ENCODE measurements around the gene C10orf53. TPM values are rescaled to one million over a fixed set of nuclear protein-coding genes. Genes with fewer than 3 reads are reported as not detected.

C10orf53 gene
- total RNA-seq, 1 experiment from 2014 or later = not detected

GRCh38 chr10:49691588-49691987, 12.1 kb downstream of the C10orf53 start (continued):
- no peak for TF ChIP-seq ZNF425 (CRISPR knock-in tag; conservative IDR thresholded peaks at IDR 0.05)
- TF ChIP-seq CTCF (IDR thresholded peaks at IDR 0.05) = no peak
- TF ChIP-seq ERG (CRISPR knock-in tag; IDR thresholded peaks at IDR 0.05) = no peak
- TF ChIP-seq JAZF1 (CRISPR knock-in tag; IDR thresholded peaks at IDR 0.05) = no peak
- no peak for TF ChIP-seq TEAD4 (CRISPR knock-in tag; IDR thresholded peaks at IDR 0.05)
- TF ChIP-seq, protein P1, sequence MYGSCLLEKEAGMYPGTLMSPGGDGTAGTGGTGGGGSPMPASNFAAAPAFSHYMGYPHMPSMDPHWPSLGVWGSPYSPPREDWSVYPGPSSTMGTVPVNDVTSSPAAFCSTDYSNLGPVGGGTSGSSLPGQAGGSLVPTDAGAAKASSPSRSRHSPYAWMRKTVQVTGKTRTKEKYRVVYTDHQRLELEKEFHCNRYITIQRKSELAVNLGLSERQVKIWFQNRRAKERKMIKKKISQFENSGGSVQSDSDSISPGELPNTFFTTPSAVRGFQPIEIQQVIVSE (CRISPR knock-in tag; IDR thresholded peaks at IDR 0.05; ENCODE audit: borderline replicate concordance) = no peak

DNA sequence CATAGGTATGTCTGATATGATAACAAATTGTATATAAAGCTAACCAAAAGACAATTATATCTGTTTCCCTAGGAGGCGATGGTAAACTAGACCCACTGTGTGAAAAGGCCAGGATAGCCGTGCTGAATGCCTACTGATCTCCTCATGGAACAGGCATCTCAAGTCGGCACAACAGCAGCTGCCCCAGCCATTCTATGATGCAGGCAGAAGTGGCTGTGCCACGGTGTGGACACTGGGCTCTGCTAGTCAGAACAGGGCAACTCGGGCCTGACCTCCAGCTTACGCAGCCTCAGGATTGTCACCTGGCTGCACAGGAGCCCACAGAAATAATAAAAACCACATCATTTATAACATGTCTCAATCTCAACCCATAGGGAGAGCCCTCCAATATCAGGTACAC, 15.0 kb downstream of the C10orf53 start:
- peaks cover 6% of the 10 kb centered on the region; the same call in 1 of the 2 replicates for H3K36me3 Mint-ChIP-seq
- CTCF ChIA-PET = no interaction called here
- peaks cover 92% of the 10 kb centered on the region for H3K27me3 Mint-ChIP-seq (ENCODE audit: low read depth)
- no peak for TF ChIP-seq E2F4 (CRISPR knock-in tag; IDR thresholded peaks at IDR 0.05; ENCODE audit: borderline replicate concordance, low read depth)
- no peak for TF ChIP-seq NFYB (CRISPR knock-in tag; conservative IDR thresholded peaks at IDR 0.05; ENCODE audit: low read depth)
- no peak for TF ChIP-seq NR3C1 (CRISPR knock-in tag; conservative IDR thresholded peaks at IDR 0.05; ENCODE audit: low read depth)
- TF ChIP-seq, protein P2, sequence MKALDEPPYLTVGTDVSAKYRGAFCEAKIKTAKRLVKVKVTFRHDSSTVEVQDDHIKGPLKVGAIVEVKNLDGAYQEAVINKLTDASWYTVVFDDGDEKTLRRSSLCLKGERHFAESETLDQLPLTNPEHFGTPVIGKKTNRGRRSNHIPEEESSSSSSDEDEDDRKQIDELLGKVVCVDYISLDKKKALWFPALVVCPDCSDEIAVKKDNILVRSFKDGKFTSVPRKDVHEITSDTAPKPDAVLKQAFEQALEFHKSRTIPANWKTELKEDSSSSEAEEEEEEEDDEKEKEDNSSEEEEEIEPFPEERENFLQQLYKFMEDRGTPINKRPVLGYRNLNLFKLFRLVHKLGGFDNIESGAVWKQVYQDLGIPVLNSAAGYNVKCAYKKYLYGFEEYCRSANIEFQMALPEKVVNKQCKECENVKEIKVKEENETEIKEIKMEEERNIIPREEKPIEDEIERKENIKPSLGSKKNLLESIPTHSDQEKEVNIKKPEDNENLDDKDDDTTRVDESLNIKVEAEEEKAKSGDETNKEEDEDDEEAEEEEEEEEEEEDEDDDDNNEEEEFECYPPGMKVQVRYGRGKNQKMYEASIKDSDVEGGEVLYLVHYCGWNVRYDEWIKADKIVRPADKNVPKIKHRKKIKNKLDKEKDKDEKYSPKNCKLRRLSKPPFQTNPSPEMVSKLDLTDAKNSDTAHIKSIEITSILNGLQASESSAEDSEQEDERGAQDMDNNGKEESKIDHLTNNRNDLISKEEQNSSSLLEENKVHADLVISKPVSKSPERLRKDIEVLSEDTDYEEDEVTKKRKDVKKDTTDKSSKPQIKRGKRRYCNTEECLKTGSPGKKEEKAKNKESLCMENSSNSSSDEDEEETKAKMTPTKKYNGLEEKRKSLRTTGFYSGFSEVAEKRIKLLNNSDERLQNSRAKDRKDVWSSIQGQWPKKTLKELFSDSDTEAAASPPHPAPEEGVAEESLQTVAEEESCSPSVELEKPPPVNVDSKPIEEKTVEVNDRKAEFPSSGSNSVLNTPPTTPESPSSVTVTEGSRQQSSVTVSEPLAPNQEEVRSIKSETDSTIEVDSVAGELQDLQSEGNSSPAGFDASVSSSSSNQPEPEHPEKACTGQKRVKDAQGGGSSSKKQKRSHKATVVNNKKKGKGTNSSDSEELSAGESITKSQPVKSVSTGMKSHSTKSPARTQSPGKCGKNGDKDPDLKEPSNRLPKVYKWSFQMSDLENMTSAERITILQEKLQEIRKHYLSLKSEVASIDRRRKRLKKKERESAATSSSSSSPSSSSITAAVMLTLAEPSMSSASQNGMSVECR (CRISPR knock-in tag; IDR thresholded peaks at IDR 0.05; ENCODE audit: borderline replicate concordance) = no peak
- no peak for TF ChIP-seq IRF1 (CRISPR knock-in tag; IDR thresholded peaks at IDR 0.05)
- TF ChIP-seq ZNF263 (CRISPR knock-in tag; IDR thresholded peaks at IDR 0.05; ENCODE audit: low read depth) = no peak
- TF ChIP-seq, protein P3, sequence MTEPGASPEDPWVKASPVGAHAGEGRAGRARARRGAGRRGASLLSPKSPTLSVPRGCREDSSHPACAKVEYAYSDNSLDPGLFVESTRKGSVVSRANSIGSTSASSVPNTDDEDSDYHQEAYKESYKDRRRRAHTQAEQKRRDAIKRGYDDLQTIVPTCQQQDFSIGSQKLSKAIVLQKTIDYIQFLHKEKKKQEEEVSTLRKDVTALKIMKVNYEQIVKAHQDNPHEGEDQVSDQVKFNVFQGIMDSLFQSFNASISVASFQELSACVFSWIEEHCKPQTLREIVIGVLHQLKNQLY (CRISPR knock-in tag; IDR thresholded peaks at IDR 0.05) = no peak
- no peak for TF ChIP-seq OVOL2 (CRISPR knock-in tag; IDR thresholded peaks at IDR 0.05; ENCODE audit: borderline replicate concordance)
- TF ChIP-seq CREM (CRISPR knock-in tag; IDR thresholded peaks at IDR 0.05) = no peak
- TF ChIP-seq, protein P4, sequence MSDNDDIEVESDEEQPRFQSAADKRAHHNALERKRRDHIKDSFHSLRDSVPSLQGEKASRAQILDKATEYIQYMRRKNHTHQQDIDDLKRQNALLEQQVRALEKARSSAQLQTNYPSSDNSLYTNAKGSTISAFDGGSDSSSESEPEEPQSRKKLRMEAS (CRISPR knock-in tag; IDR thresholded peaks at IDR 0.05) = no peak
- TF ChIP-seq SP1 (CRISPR knock-in tag; conservative IDR thresholded peaks at IDR 0.05) = no peak
- TF ChIP-seq, protein P5, sequence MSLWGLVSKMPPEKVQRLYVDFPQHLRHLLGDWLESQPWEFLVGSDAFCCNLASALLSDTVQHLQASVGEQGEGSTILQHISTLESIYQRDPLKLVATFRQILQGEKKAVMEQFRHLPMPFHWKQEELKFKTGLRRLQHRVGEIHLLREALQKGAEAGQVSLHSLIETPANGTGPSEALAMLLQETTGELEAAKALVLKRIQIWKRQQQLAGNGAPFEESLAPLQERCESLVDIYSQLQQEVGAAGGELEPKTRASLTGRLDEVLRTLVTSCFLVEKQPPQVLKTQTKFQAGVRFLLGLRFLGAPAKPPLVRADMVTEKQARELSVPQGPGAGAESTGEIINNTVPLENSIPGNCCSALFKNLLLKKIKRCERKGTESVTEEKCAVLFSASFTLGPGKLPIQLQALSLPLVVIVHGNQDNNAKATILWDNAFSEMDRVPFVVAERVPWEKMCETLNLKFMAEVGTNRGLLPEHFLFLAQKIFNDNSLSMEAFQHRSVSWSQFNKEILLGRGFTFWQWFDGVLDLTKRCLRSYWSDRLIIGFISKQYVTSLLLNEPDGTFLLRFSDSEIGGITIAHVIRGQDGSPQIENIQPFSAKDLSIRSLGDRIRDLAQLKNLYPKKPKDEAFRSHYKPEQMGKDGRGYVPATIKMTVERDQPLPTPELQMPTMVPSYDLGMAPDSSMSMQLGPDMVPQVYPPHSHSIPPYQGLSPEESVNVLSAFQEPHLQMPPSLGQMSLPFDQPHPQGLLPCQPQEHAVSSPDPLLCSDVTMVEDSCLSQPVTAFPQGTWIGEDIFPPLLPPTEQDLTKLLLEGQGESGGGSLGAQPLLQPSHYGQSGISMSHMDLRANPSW (CRISPR knock-in tag; conservative IDR thresholded peaks at IDR 0.05; ENCODE audit: low read depth) = no peak
- TF ChIP-seq TEAD1 (CRISPR knock-in tag; IDR thresholded peaks at IDR 0.05) = no peak
- TF ChIP-seq ZNF138 (CRISPR knock-in tag; conservative IDR thresholded peaks at IDR 0.05) = no peak

More for the DNA sequence above, 15.0 kb downstream of the C10orf53 start:
- POLR2A ChIA-PET = no interaction called here
- DNase-seq (ENCODE audit: low spot score) (no peak), ATAC-seq (no peak)
- Mint-ChIP-seq H3K27ac (no peak overlapping the region), H3K4me1 (peaks cover 31% of the 10 kb centered on the region), H3K4me3 (no peak overlapping the region), H3K9me3 (peaks cover 8% of the 10 kb centered on the region)

All from WTC11 (cell line).